Glutamatergic neuron (in vitro differentiated cells): ENCODE measurements around the gene AHCYL2. TPM values are rescaled to one million over a fixed set of nuclear protein-coding genes. Genes with fewer than 3 reads are reported as not detected.

ENCODE experiments used
- DNase-seq: peaks from one replicate; pipeline ENCODE4 v3.0.0; 2022
- H3K27ac Mint-ChIP-seq: one replicate; pipeline ENCODE4 v1.8.0; 2020; ENCODE audit warnings: mild to moderate bottlenecking, mixed read lengths, inconsistent platforms; ENCODE audit not compliant: unreplicated experiment
- H3K27me3 Mint-ChIP-seq: one replicate; pipeline ENCODE4 v1.8.0; 2020; ENCODE audit warnings: mild to moderate bottlenecking, moderate library complexity, mixed read lengths, inconsistent platforms; ENCODE audit not compliant: unreplicated experiment
- H3K36me3 Mint-ChIP-seq: one replicate; pipeline ENCODE4 v1.8.0; 2020; ENCODE audit warnings: mild to moderate bottlenecking, mixed read lengths, inconsistent platforms; ENCODE audit not compliant: unreplicated experiment
- H3K4me1 Mint-ChIP-seq: one replicate; pipeline ENCODE4 v1.8.0; 2020; ENCODE audit warnings: mild to moderate bottlenecking, low read depth, mixed read lengths, inconsistent platforms; ENCODE audit not compliant: unreplicated experiment
- H3K4me3 Mint-ChIP-seq: one replicate; pipeline ENCODE4 v1.8.0; 2020; ENCODE audit warnings: mild to moderate bottlenecking, mixed read lengths, inconsistent platforms; ENCODE audit not compliant: unreplicated experiment
- H3K9me3 Mint-ChIP-seq: one replicate; pipeline ENCODE4 v1.8.0; 2020; ENCODE audit warnings: mild to moderate bottlenecking, moderate library complexity, mixed read lengths, inconsistent platforms; ENCODE audit not compliant: unreplicated experiment
- total RNA-seq: library from RNA; stranded (reverse); fragmentation: NEBNext Ultra II Directional; extraction: Animal tissue kit (Norgen Biotek cat#: 25700); gene quantifications from one replicate; pipeline ENCODE4 v1.2.1, GENCODE V29; 2021; ENCODE audit not compliant: unreplicated experiment
- TF ChIP-seq, protein P1 (sequence below): fragments of 200-600 bp; sonication (generic); IDR thresholded peaks from one replicate; pipeline ENCODE4 v1.5.0; 2021; ENCODE audit not compliant: partially characterized antibody, unreplicated experiment

Gene AHCYL2
- total RNA-seq, 1 donor from 2014 or later: 16.8 TPM

DNA sequence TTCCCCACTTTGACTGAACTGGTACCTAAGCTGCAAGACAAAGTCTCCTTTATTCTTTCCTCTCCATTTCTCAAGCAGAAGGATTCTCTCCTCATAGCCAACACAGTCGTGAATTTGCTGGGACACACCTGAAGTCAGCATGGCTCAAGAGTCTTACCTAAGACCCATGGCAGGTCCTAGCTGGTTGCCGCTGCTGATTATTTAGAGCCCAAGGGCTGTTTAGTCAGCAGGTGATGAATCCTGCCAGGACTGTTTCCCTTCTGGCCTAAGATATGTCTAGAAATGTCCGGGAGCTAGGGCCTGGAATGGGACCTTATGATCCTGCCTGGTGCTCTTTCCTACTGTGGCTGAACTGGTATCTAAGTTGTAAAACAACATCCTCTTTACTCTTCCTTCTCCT is 82.8 kb downstream of the AHCYL2 start:
- TF ChIP-seq, protein P1, sequence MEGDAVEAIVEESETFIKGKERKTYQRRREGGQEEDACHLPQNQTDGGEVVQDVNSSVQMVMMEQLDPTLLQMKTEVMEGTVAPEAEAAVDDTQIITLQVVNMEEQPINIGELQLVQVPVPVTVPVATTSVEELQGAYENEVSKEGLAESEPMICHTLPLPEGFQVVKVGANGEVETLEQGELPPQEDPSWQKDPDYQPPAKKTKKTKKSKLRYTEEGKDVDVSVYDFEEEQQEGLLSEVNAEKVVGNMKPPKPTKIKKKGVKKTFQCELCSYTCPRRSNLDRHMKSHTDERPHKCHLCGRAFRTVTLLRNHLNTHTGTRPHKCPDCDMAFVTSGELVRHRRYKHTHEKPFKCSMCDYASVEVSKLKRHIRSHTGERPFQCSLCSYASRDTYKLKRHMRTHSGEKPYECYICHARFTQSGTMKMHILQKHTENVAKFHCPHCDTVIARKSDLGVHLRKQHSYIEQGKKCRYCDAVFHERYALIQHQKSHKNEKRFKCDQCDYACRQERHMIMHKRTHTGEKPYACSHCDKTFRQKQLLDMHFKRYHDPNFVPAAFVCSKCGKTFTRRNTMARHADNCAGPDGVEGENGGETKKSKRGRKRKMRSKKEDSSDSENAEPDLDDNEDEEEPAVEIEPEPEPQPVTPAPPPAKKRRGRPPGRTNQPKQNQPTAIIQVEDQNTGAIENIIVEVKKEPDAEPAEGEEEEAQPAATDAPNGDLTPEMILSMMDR: no peak
- Mint-ChIP-seq H3K4me1 (no peaks in the 10 kb centered on the region), H3K9me3 (no peaks in the 10 kb centered on the region), H3K27me3 (no peaks in the 10 kb centered on the region), H3K27ac (no peak overlapping the region), H3K36me3 (peaks cover 9% of the 10 kb centered on the region), H3K4me3 (no peak overlapping the region)
- DNase-seq: no peak

GRCh38 chr7:129308047-129308446 is 83.2 kb downstream of the AHCYL2 start:
- H3K9me3 Mint-ChIP-seq: no peaks in the 10 kb centered on the region
- TF ChIP-seq, protein P1: no peak
- no peak overlapping the region for H3K27ac Mint-ChIP-seq
- no peaks in the 10 kb centered on the region for H3K4me1 Mint-ChIP-seq
- peaks cover 9% of the 10 kb centered on the region for H3K36me3 Mint-ChIP-seq
- H3K4me3 Mint-ChIP-seq: no peak overlapping the region
- H3K27me3 Mint-ChIP-seq: no peaks in the 10 kb centered on the region
- DNase-seq: no peak

DNA sequence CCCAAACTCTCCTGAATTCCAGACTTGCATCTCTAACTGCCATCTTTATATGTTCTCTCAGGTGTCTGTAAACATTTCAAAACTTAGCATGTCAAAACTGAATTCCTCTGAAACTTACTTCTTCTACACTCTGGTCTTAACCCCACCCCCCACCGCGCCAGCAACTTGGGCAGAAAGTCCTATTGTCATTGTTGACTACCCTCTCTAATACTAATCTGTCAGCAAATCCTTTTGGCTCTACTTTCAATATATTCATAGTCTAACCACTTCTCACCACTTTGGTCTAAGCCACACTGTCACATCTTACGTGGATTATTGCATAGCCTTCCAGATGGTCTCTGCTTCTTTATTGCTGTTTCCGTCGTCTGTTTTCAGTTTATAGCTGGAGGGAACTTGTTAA is 86.6 kb downstream of the AHCYL2 start:
- H3K9me3 Mint-ChIP-seq: no peaks in the 10 kb centered on the region
- H3K27ac Mint-ChIP-seq: no peak overlapping the region
- H3K4me3 Mint-ChIP-seq: no peak overlapping the region
- no peaks in the 10 kb centered on the region for H3K27me3 Mint-ChIP-seq
- H3K4me1 Mint-ChIP-seq: peaks cover 5% of the 10 kb centered on the region
- no peak for DNase-seq
- H3K36me3 Mint-ChIP-seq: no peaks in the 10 kb centered on the region
- TF ChIP-seq, protein P1: no peak

GRCh38 chr7:129313282-129313681 is 88.5 kb downstream of the AHCYL2 start:
- H3K4me3 Mint-ChIP-seq: no peak overlapping the region
- H3K9me3 Mint-ChIP-seq: no peaks in the 10 kb centered on the region
- peaks cover 5% of the 10 kb centered on the region for H3K4me1 Mint-ChIP-seq
- no peaks in the 10 kb centered on the region for H3K27me3 Mint-ChIP-seq
- DNase-seq: no peak
- no peak overlapping the region for H3K27ac Mint-ChIP-seq
- TF ChIP-seq, protein P1: no peak
- H3K36me3 Mint-ChIP-seq: no peaks in the 10 kb centered on the region

DNA sequence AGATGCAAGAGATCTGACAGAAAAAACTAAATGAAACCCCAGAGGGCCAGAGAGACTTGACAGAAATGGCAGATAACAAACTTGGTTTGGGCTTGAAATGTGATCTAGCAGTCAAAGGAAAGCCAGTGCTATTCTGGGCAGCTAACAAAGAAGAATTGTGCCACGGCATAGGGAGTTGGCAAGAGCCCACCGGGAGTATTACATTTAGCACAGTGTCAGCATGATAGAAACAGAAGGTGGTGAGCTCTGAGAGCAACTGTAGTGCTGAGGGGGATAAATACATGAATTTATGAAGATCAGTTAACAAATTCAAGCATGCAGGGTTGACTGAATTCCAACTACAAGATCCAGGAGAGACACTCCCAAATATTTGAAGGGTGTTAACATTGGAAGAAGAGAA is 91.1 kb downstream of the AHCYL2 start:
- TF ChIP-seq, protein P1: no peak
- no peaks in the 10 kb centered on the region for H3K27me3 Mint-ChIP-seq
- no peak for DNase-seq
- H3K36me3 Mint-ChIP-seq: no peaks in the 10 kb centered on the region
- no peak overlapping the region for H3K4me3 Mint-ChIP-seq
- no peaks in the 10 kb centered on the region for H3K9me3 Mint-ChIP-seq
- no peak overlapping the region for H3K27ac Mint-ChIP-seq
- peaks cover 5% of the 10 kb centered on the region for H3K4me1 Mint-ChIP-seq
